ENCODE data around the gene CDH22.
A peak's percentile ranks its signal among the peaks of the same experiment; 100 is the strongest.

DNA sequence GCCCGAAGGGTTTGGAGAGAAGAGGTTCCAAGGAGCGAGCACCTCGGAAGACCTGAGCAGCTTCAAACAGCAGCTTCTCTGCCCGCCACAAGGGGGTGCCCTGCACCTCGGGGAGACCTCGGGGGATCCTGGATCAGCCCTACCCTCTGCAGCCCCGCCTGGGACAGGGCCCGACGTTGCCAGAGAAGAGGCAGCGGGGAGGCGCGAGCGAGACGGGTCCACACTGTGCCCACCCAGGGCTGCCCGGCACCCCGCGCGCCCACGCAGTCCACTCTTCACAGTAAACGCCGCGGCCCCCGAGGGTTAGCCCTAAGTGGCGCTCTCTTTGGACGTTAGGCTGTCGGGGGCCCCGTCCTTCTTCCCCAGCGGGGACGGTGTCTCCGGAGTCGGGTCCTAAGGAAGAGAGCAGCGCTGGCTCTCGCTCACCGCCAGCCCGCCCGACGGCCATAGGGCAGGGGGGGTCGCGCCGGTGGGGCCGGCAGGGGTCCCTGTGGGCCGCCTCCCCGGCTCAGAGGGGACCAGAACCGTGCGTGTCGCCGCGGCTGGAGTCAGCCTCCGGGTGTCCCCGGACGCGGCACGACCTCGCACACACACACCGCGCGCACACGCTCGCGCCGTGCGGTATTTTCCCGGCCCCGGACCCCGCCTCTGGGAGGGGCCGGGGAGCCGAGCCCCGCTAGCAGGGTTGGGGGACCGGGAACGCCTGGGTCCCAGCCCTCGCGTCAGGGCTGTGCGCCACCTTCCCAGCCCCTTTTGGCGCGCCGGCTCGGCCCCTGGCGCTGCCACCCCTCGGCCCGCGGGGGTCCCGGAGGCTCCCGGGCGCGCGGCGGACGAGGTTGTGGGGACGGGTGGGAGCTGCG, 929 bp downstream of the CDH22 start:
- TF ChIP-seq, protein P1, sequence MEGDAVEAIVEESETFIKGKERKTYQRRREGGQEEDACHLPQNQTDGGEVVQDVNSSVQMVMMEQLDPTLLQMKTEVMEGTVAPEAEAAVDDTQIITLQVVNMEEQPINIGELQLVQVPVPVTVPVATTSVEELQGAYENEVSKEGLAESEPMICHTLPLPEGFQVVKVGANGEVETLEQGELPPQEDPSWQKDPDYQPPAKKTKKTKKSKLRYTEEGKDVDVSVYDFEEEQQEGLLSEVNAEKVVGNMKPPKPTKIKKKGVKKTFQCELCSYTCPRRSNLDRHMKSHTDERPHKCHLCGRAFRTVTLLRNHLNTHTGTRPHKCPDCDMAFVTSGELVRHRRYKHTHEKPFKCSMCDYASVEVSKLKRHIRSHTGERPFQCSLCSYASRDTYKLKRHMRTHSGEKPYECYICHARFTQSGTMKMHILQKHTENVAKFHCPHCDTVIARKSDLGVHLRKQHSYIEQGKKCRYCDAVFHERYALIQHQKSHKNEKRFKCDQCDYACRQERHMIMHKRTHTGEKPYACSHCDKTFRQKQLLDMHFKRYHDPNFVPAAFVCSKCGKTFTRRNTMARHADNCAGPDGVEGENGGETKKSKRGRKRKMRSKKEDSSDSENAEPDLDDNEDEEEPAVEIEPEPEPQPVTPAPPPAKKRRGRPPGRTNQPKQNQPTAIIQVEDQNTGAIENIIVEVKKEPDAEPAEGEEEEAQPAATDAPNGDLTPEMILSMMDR (IDR thresholded peaks at IDR 0.05 in 4 of 5, conservative IDR thresholded peaks at IDR 0.05 in 1 of 5): peak; percentile 71 to 90 (median 77)
- TF ChIP-seq POLR2A (IDR thresholded peaks at IDR 0.05): no peak
